LoVo (cell line): ENCODE measurements around the gene DCHS2.
"Not testable (repeated sequence)": the region's sequence is repeated elsewhere in the genome, so short reads cannot be mapped to it uniquely, and the experiment has no call there.

Experiments used
- DNase-seq: peaks from one replicate; pipeline ENCODE4 v3.0.0-alpha.2; 2016; ENCODE audit warnings: low spot score

The DCHS2 gene

GRCh38 chr4:154217384-154217783, 274.2 kb downstream of the DCHS2 start:
- not testable (repeated sequence) for DNase-seq

DNA sequence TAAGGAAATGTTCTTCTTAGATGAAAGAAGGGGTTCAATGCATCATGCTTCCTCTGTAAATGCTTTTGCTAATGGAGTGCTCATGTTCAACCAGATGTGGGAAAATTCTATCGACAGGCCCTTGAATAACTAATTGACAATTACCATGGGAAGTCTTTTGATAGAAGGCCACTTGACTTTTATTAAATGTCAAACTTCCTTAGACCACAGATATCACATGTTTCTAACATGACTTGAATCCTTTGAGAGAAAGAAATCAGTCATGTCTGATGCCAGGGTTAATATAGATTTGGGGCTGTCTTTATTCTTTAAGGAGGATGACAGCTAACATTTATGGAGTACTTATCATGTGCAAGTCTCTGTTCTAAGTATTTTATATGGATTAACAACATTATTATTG, 280.1 kb downstream of the DCHS2 start:
- no peak for DNase-seq

DNA sequence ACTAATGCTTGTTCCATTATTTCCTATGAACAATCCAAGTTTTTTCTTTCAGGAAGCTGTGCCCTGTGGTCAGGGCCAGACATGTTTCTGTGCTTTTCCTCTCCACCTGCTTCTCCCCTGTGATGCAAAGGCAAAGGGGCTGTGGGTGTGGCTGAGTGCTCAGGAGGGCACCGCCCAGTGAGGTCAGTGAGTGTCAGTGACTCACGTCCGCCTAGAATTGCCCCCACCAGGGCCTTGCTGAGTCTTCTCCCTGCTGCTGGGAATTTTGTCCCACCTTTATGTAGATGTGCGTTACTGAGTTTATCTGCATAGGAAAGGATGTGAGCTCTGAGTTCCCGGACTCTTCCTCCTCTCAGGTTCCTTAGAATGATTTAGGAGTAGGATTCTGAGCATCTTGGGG, 283.2 kb downstream of the DCHS2 start:
- DNase-seq = peak; percentile 38

GRCh38 chr4:154205471-154205870, 286.1 kb downstream of the DCHS2 start:
- no peak for DNase-seq

DNA sequence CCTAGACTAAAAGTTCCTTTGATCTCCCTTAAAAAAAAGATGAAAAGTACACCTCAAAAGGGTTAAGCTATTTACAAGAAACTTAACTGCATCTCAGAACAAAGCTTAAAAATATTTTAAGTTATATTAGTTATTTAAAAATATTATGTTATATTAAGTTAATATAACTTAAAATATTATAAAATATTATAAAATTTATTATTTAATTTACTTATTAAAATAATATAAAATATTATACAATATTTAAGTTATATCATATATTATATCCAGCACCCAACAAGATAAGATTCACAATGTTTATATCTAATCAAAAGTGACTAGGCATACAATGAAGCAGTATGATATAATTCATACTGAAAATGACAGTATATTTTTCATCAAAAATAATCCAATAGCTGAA, 296.9 kb downstream of the DCHS2 start:
- no peak for DNase-seq

DNA sequence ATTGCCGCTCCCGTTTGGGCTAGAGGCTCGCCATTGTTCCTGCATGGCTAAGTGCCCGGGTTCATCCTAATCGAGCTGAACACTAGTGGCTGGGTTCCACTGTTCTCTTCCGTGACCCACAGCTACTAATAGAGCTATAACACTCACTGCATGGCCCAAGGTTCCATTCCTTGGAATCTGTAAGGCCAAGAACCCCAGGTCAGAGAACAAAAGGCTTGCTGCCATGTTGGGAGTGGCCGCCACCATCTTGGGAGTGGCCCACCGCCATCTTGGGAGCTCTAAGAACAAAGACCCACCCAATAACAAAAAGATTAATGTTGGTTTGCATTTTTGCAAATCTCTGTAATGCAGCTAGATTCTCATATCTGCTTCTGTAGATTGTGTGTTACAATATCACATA, 299.0 kb downstream of the DCHS2 start:
- no peak for DNase-seq

- DNase-seq = no peak
Observed at GRCh38 chr4:154189346-154189745, 302.3 kb downstream of the DCHS2 start.

DNA sequence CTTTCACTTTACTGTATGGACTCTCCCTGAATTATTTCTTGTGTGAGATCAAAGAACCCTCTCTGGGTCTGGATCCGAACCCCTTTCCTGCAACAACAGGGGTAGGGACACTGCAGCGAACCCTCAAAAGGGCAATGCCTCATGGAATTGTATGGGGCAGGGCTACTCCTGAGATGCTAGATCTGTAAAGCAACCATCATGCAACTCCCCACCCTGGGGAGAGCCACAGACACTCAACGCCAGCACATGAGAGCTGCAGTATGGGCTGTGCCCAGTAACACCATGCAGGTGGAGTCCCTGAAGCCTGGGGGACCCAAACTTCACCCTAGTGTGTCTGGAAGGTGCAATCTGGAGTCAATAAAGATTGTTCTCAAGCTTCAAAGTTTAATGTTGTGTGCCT, 304.7 kb downstream of the DCHS2 start:
- no peak for DNase-seq

GRCh38 chr4:154186035-154186434, 305.6 kb downstream of the DCHS2 start:
- no peak for DNase-seq

GRCh38 chr4:154184238-154184637, 307.4 kb downstream of the DCHS2 start:
- no peak for DNase-seq

- no peak for DNase-seq
Observed at GRCh38 chr4:154183264-154183663, 308.3 kb downstream of the DCHS2 start.
